Right lobe of liver (tissue), 6 donors: ENCODE measurements around the gene USP48. TPM values are rescaled to one million over a fixed set of nuclear protein-coding genes. Genes with fewer than 3 reads are reported as not detected.

ENCODE experiments used
- ATAC-seq, 4 donors: fragments of 200-7000 bp; cut with Tn5 transposase; one replicate each; pipeline ENCODE4 v1.9.1; 2020; ENCODE audit warnings: mild to moderate bottlenecking in 4 of 4, moderate library complexity in 4 of 4
- DNase-seq, 3 donors: peaks; one replicate each; pipeline ENCODE4 v3.0.0-alpha.2; 2020
- H3K27ac ChIP-seq, 3 donors: fragments of 200-600 bp; one replicate each; pipeline ENCODE4 v1.8.0; 2022
- H3K27me3 ChIP-seq, 2 donors: fragments of 200-600 bp; one replicate each; pipeline ENCODE4 v1.8.0; 2022
- H3K36me3 ChIP-seq, 4 donors: fragments of 200-600 bp; sonication (generic) in 1 of 4; one replicate each; pipeline versions ENCODE4 v1.5.1 to v1.8.0; 2017 to 2022; ENCODE audit warnings: control low read depth in 1 of 4
- H3K4me1 ChIP-seq, 4 donors: fragments of 200-600 bp; sonication (generic) in 1 of 4; one replicate each; pipeline versions ENCODE4 v1.5.1 to v1.8.0; 2017 to 2022; ENCODE audit warnings: control low read depth in 1 of 4
- H3K4me3 ChIP-seq, 3 donors: fragments of 200-600 bp; one replicate each; pipeline ENCODE4 v1.8.0; 2022
- H3K9me3 ChIP-seq, 4 donors: fragments of 200-600 bp; sonication (generic) in 1 of 4; one replicate each; pipeline versions ENCODE4 v1.5.1 to v1.8.0; 2017 to 2022; ENCODE audit warnings: control low read depth in 1 of 4
- POLR2A ChIP-seq: fragments of 450-650 bp; IDR thresholded peaks from one replicate; pipeline ENCODE4 v1.6.1; 2017; ENCODE audit warnings: antibody characterized with exemption, mild to moderate bottlenecking
- WGBS: methylation state at CpG from one replicate; pipeline ENCODE4 v1.1.6; 2018; ENCODE audit warnings: low coverage, low lambda C conversion rate; ENCODE audit not compliant: insufficient coverage; ENCODE audit errors: missing lambda C conversion rate; 5-methylcytosine and 5-hydroxymethylcytosine counted together
- intact Hi-C, 2 donors: fragments of 100-400 bp; cut with DNase I; formaldehyde crosslinking; loops; one replicate each; pipeline versions ENCODE4 v1.11.2 to v1.14.1; 2022
- total RNA-seq, 6 experiments: library from RNA; depleted of rRNA in 2 of 6; stranded (reverse); fragments of >200 nt in 2 of 6; fragmentation: NEBNext Ultra II Directional in 3 of 6; extraction: Animal tissue kit (Norgen Biotek cat#: 25700) in 3 of 6; gene quantifications; one replicate each; pipeline versions ENCODE4 v1.1.0 to v1.2.4, GENCODE V29; 2016 to 2023
- TF ChIP-seq, protein P1 (sequence below), 4 donors: fragments of 200-600 bp in 3 of 4; fragments of 450-650 bp in 1 of 4; IDR thresholded peaks; one replicate each; pipeline versions ENCODE4 v1.5.1 to v1.8.0; 2016 to 2022; ENCODE audit warnings: antibody characterized with exemption in 4 of 4, mild to moderate bottlenecking in 2 of 4
- donor health status: DM: no; HTN: yes; CAD: no.
- donor health status: DM: no; HTN: no; CAD: no.
- donor health status: DM: no; HTN: no; CAD: no.
- donor health status: DM: no; HTN: yes; CAD: no.
- donor health status: DM: no; HTN: yes; CAD: no.

The USP48 gene
- total RNA-seq, 6 experiments from 2014 or later = 21.3 to 24.5 (median 22.8) TPM

DNA sequence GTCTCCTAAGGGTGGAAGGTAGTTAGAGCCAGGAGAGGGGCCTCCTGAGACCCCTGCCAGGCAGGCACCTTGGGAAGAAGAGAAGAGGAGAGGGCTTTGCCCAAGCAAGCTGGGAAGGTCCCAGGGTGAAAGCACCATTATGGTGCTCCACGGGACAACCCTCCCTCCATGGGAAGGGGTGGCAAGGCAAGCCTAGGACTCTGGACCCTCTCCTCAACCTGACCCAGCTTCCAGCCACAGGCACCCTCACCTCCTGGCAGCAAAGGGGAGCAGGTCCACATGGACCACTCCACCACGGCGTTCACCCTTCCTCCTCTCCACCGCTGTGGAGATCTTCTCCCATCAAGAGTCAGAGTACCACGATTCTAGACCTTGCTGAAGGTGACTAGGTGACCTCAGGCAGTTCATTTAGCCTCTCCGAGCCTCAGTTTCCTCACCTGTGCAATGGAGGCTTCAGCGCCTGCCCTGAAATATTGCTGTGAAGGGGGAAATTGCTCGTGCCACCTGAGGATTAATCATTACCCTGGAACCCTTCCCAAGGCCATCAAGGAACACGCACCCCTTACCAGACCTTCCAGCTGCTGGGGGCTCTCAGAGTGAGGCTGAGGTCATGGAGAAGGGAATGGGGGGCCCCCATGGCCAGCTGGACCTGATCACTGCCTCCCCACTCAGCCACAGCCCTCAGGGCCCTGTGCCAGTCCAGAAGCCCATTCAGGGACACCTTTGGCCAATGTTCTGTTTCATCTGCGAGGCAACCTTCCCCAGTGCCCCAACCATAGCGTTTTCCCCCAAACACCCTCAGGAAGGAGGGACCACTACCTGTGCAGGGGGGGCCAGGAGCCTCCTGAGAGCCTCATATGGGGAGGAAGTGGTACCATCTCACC lies 115.4 kb downstream of the USP48 start:
- Histone ChIP-seq H3K4me3 (no peak overlapping the region), H3K27ac (no peak overlapping the region), H3K27me3 (no peaks in the 10 kb centered on the region), H3K9me3 (no peaks in the 10 kb centered on the region), H3K36me3 (no peaks in the 10 kb centered on the region), H3K4me1 (peaks cover 0 to 23% (median 4%) of the 10 kb centered on the region in 4 donors)
- 60% methylated on average over 1 of the region's 11 CpGs for WGBS
- intact Hi-C loops = loop anchor here (10.0 kb wide), 2 partner anchors 153 to 293 kb away; no protein-coding TSS in a partner anchor
- no peak for ATAC-seq
- DNase-seq = peak in 1 of 3 donors; percentile 45
- TF ChIP-seq, protein P1, sequence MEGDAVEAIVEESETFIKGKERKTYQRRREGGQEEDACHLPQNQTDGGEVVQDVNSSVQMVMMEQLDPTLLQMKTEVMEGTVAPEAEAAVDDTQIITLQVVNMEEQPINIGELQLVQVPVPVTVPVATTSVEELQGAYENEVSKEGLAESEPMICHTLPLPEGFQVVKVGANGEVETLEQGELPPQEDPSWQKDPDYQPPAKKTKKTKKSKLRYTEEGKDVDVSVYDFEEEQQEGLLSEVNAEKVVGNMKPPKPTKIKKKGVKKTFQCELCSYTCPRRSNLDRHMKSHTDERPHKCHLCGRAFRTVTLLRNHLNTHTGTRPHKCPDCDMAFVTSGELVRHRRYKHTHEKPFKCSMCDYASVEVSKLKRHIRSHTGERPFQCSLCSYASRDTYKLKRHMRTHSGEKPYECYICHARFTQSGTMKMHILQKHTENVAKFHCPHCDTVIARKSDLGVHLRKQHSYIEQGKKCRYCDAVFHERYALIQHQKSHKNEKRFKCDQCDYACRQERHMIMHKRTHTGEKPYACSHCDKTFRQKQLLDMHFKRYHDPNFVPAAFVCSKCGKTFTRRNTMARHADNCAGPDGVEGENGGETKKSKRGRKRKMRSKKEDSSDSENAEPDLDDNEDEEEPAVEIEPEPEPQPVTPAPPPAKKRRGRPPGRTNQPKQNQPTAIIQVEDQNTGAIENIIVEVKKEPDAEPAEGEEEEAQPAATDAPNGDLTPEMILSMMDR (IDR thresholded peaks at IDR 0.05) = no peak
- TF ChIP-seq POLR2A = no peak

DNA sequence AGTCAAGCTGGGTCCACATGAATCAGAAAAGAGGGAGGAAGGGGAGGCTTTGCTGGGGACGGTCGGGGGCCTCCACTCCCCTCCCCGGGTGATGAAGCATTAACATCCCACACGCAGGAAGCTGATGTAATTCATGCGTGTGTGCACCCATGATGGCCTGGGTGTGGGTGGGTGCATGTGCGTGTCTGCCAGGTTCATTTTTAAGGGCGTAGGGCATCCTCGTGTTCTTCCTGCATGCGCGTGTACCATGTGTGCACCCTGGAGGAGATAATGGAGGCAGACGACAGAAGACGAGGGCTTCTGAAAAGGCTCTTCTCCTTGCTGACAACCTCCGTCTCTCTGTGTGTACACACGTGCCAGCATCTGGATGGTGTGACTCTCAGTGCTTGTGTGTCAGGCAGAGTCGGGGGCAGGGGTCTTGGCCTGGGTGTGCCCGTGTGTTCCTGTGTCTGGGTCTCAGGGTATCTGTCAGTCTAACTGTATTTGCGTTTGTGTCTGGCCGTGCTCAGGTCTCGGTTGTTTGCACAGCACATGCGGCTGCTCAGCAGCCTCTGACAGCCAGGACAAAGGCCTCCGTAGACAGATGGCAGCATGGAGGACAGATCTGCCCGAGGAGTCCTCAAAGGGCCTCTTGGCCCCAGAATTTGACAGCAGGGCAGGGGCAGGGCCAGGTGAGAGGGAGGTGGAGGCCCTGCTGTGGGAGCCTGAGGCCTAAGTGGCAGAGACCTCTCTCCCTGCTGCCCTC lies 116.2 kb downstream of the USP48 start:
- H3K4me1 ChIP-seq = peaks cover 0 to 22% (median 3%) of the 10 kb centered on the region in 4 donors
- no peaks in the 10 kb centered on the region for H3K27me3 ChIP-seq
- peak in 1 of 3 donors; percentile 47 for DNase-seq
- no peaks in the 10 kb centered on the region for H3K9me3 ChIP-seq
- WGBS = 81% methylated on average over 3 of the region's 22 CpGs
- intact Hi-C loops = loop anchor here (10.0 kb wide), 2 partner anchors 152 to 292 kb away; no protein-coding TSS in a partner anchor
- H3K27ac ChIP-seq = no peak overlapping the region
- TF ChIP-seq, protein P1 (IDR thresholded peaks at IDR 0.05) = no peak
- TF ChIP-seq POLR2A = no peak
- no peak for ATAC-seq
- H3K4me3 ChIP-seq = no peak overlapping the region
- no peaks in the 10 kb centered on the region for H3K36me3 ChIP-seq

DNA sequence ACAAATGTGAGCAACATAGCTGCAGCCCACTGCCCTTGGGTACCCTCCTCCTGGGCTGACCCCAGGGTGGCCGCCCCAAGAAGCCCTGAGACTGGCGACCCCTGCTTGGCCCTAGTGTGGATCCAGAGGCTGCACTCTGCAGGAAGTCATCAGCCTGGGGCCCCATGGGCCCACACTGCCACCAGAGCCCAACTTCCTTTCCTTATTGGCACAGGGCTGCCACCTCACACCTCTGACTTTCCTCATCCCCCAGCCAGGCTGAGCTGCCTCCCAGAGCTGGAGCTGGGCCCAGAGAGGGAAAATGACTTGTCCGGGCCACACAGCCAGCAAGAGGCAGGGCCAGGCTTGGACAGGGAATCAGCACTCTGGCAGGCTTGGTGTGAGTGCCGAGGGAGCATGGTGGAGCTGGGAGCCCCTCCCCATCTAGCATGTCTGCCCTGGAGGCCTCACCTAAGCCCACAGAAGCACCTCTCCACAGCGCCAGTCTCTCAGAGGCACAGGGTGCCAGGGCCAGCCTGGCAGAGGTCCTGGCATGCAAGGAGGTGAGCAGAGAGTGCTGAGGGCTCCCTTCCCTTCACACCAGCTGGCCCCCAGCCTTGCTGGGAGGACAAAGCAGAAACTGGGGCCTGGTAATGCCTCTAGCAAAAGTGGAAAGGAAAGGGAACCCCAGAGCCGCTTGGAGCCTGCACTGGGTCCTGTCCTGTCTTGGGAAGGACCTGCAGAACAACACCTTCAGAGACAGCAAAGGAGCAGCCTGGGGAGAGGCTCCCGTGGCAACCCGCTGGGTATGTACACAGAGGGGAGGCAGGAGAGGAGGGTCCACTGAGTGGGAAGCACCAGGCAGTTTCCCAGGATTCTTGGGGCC lies 117.0 kb downstream of the USP48 start:
- Histone ChIP-seq H3K9me3 (no peaks in the 10 kb centered on the region), H3K4me3 (no peak overlapping the region), H3K4me1 (peaks cover 0 to 22% (median 3%) of the 10 kb centered on the region in 4 donors), H3K27me3 (no peaks in the 10 kb centered on the region), H3K36me3 (no peaks in the 10 kb centered on the region), H3K27ac (no peak overlapping the region)
- intact Hi-C loops = loop anchor here (10.0 kb wide), 2 partner anchors 151 to 291 kb away; no protein-coding TSS in a partner anchor
- DNase-seq (peak in 1 of 3 donors; percentile 45), ATAC-seq (no peak)
- TF ChIP-seq, protein P1 (IDR thresholded peaks at IDR 0.05) = no peak
- no peak for TF ChIP-seq POLR2A
- WGBS = 80% methylated on average over 3 of the region's 8 CpGs
